HG02943 (cell line): ENCODE measurements around the gene ZNF33A.
"Not testable (repeated sequence)": the region's sequence is repeated elsewhere in the genome, so short reads cannot be mapped to it uniquely, and the experiment has no call there.

Experiments used
- ATAC-seq: cut with Tn5 transposase; IDR thresholded peaks from one replicate; pipeline ENCODE4 v1.9.1; 2021; ENCODE audit warnings: mild to moderate bottlenecking, low read depth, moderate library complexity; ENCODE audit not compliant: unreplicated experiment

The ZNF33A gene

DNA sequence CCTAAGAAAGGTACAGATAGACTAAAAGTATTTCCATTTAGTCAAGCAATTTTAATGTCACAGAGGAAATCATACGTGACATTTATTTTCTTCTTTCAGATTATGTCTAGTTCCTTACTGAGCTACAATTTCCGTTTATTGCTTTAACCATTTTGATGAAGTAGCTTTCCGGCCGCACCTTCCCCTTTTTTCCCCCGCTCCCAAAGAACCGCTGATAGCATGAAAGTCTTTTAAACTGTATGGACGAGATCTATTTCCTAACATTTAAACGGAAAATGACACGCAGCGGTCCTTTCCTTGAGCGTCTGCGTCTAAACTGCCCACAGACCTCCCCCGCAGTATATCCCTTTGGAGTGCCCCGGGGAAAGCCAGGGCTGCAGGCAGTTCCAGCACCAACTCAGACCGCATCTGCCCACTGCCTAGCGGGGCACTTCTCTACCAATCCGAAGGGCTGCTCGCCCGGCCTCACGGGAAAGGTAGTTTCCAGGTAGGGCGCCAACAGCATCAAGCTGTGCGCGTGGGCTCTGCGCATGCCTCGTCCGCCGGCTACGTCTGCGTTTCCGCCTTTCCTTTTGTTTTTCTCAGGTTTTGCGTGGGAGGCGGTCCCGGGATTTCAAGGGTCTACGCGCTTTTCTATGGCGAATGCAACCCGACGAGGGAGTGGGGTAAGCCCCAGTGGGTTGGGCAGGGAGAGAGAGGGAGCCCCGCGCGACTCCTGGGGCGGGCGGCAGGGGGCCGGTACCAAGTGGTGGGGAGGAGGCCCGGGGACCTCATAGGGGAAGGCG is at the start of gene ZNF33A:
TSS of gene ZNF33A (plus strand) at position 557 of the 785 bp plus-strand sequence. CDS start 1,667 bp downstream, outside the sequence.
- ATAC-seq, result peak; percentile 92

DNA sequence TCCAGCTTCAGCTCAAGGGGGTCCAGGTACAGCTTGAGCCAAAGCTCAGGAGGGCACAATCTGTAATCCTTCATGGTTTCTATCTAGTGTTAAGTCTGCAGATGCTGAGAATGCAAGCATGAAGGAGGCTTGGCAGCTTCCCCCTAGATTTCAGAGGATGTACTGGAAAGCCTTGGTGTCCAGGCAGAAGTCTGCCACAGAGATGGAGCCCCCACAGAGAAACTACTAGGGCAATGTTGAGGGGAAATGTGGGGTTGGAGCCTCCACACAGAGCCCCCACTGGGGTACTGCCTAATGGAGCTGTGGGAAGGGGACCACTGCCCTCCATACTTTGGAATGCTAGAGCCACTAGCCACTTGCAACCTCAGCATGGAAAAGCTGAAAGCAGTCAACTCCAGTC is 45.5 kb upstream of the ZNF33A start:
- no peak for ATAC-seq

DNA sequence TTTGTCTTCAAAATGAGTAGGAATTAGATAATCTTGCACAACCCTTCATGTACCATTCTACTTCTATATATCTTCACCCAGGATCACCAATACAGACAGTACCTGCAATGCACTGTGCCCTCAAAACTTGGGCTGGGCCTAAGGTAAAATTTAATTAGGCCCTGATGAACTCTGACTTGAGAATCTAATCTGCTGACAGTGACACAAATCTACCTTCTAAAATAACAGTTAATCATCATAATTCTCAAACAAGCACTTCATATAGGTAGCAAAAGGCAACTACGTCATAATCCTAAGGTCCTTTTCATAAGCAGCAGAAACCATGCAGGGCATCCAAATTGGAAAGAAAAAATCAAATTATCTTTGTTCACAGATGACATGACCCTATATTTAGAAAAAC is 38.1 kb upstream of the ZNF33A start:
- ATAC-seq, result no peak

DNA sequence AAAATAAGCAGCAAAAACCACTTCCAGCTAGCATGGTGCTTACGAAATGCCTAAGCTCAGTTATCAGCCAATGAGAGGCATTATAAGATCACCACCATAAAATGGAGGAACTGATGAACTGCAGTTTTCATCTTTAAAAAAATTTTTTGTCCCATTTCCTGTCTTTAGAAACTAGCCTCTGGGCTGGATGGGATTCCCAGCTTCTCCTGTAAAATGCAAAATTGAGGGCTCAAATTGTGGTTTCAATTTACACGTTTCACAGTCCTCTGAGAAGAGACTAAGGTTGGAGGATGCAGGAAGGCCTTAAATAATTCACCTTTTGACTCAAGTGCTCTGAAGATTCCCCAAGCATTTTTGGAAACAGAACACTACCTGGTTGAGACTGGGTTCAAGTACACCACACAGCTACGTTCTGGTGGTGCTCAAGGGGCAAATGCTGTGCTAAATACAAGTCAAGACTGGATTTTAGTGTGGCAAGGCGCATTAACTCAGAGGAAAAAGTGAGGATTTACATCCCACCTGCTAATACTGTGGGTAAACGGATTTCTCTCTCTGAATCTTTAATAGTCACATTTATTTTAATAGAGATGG is 35.0 kb upstream of the ZNF33A start:
- ATAC-seq, result no peak

DNA sequence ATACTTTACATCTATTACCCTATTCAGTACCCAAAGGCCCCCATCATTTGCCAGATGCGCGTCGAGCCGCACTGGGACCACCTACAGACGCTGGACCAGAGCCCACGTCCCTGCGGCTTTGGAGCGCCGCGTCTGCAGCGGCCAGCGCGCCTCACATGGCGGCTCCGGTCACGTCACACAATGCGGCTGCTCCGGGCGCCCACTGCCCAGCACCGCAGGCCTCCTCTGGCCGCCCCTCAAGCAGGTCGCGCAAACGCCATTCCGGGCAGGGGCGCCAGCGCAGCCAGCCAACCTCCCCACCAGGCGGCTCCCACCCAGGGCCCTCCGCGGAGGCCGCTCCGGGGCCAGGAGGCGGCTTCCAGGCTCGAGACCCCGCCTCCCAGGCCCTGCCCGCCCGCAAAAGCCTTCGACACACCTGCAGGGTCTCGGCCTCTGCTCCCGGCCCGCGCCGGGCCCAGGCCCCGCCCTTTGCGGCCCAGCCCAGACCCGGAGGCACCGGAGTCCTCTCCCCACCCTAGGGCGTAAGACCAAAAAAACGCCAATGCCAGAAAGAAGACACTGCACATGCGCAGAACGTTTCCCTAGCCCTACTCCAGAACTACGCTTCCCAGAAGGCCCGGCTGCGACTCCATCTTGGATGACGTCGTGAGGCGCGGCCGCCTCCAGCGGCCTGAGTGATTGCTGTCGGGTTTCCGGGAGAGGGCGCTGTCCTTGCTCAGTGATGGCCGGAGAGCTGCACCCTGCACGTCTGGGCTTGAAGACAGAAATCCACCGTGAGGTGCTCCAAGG is 34.2 kb upstream of the ZNF33A start, which contains the start of gene ZNF25:
TSS of gene ZNF25 (minus strand) at position 557 of the 789 bp plus-strand sequence. CDS start 4,925 bp downstream, outside the sequence.
- ATAC-seq, result peak; percentile 96

DNA sequence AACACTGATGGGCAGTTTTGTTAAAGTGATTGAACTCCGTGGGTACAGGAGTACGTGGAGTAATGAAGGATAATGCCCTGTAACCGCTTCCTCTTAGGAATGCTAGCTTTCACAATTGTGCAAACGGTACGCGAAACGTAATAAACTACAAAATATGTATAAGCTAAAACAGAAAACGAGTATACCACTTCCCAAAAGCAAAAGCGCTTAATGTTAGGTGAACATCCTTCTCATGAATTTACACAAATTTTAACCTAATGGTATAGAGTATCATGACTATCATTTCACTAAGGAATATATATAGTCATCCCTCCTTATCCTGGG is 33.6 kb upstream of the ZNF33A start:
- peak; percentile 3 for ATAC-seq

DNA sequence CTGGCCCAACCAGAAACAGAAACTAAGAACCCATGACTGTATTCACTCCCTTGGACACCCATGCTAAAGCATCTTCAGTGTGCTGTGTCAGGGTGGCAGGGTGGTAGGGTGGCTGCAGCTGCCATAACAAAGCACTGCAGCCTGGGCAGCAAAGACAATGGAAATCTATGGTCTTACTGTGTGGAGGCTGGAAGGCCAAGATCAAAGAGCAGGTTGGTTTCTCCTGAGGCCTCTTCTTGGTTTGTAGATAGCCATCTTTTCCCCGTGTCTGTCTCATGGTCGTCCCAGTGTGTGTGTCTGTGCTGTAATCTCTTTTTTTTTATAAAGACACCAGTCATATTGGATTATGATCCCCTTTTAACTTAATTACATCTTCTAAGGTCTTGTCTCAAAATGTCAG is 18.8 kb upstream of the ZNF33A start:
- no peak for ATAC-seq

DNA sequence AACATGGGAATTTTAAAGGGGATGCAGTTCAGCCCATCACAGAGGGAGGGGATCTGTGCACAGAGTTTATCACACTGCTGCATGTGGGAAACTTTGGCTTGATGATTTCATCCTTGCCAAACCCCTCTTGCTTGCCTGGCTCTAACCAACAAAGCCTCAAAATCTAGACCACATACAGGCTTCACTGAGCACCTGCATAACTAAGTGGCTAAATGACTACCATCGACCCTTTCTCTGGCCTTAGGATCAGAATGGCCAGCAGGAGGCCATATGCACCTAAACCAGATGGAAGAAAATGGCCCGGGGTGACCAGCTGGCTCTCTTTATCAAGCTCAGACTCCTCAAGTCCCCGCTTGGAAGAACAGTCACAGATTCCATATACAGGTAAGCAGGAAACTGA is 18.4 kb upstream of the ZNF33A start:
- ATAC-seq, result no peak

DNA sequence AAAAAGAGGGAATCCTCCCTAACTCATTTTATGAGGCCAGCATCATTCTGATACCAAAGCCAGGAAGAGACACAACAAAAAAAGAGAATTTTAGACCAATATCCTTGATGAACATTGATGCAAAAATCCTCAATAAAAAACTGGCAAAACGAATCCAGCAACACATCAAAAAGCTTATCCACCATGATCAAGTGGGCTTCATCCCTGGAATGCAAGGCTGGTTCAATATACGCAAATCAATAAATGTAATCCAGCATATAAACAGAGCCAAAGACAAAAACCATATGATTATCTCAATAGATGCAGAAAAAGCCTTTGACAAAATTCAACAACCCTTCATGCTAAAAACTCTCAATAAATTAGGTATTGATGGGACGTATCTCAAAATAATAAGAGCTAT is 11.6 kb upstream of the ZNF33A start:
- not testable (repeated sequence) for ATAC-seq

DNA sequence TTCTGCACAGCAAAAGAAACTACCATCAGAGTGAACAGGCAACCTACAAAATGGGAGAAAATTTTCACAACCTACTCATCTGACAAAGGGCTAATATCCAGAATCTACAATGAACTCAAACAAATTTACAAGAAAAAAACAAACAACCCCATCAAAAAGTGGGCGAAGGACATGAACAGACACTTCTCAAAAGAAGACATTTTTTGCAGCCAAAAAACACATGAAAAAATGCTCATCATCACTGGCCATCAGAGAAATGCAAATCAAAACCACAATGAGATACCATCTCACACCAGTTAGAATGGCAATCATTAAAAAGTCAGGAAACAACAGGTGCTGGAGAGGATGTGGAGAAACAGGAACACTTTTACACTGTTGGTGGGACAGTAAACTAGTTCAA is 10.0 kb upstream of the ZNF33A start:
- ATAC-seq, result not testable (repeated sequence)

DNA sequence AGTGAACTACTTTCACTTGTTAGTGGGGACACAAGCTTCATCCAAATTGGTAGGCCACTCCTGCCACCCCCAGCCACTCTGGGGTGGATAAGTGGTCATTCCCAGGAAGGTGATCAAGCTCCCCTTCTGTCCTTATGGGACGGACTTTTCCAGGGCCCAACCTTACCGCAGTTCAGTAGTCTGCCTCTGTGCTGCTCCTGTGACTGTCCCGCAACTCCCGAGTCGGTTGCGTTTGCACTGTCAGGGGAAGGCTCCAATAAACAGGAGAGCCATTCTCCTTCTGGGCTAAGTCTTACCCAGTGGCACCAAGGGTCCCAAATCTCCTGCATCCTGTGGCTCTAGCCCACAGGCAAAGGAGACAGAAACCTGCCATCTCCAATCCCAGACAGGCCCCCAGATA is 7.4 kb upstream of the ZNF33A start:
- ATAC-seq, result no peak

DNA sequence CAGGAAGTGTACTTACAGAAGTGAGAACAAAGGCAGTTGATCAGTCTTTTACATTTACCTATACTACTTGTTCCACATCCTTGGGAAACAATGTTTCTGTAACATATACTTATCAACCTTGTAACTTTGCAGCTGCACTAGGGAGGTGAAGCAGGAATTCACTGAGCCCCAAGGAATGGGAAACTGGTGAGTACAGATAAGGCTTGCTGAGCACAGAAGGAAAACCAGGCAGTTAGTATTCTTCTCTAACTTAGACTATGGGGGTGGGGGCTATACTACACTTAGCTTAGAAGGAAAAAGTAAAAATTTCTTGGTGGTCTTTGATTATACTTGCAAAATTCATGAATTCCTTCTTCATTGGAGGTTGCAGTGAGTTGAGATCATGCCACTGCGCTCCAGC is 6.9 kb upstream of the ZNF33A start:
- ATAC-seq, result no peak

DNA sequence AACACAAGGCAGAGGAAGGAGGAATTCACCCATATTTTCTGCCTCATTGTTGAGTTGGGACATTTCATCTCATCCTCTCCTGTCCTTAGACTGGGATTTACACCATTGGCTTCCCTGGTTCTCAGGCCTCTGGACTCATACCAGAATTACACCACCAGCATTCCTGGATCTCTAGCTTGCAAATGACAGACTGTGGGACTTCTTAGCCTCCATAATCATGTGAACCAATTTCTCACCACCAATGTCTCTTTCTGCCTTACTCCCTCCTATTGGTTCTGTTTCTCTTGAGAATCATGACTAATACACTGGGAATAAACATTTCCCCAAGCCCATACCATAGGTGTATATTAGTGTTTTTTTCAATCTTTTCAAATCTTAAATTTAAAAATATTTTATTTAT is 2.9 kb upstream of the ZNF33A start:
- ATAC-seq, result no peak

DNA sequence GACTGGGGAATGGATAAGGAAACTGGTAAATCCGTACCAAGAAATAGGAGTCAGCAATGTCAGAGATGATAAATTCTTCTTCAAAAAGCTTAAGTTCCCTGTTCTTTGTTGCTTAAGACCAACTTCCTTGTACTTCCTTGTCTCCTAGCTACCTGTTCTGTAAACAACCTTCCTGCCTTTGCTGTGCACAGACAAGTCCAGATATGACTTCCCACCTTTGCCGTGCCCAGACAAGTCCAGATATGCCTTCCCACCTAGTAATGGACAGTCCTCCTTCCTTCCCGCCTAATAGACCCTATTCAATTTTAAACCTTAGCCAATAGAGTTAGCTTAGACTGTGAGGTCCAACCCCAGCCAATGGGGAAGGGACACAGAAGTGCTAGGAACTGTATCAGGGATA is 2.5 kb upstream of the ZNF33A start:
- ATAC-seq, result no peak

DNA sequence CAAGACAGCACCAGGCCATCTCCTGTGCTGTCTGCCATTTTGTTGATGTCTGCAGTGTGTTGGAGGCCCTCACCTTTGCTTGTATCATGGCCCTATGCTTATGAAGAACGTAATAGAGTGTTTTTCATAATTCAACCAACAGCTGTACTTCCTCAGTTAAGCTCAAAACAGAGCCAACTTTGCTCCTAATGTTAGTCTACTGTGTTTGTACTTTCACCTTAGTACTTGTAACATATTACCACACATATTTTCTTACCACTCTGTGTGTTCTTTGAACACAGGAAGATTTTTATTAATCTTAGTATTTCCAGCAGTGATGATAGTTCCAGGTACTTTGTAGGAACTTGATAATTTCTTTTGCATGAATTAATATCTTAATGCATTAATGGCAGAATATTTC is 5.9 kb downstream of the ZNF33A start:
- no peak for ATAC-seq

DNA sequence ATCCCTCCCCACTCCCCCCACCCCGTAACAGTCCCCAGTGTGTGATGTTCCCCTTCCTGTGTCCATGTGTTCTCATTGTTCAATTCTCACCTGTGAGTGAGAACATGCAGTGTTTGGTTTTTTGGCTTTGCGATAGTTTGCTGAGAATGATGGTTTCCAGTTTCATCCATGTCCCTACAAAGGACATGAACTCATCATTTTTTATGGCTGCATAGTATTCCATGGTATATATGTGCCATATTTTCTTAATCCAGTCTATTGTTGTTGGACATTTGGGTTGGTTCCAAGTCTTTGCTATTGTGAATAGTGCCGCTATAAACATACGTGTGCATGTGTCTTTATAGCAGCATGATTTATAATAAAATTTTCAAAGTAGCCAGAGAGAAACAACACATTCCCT is 8.6 kb downstream of the ZNF33A start:
- not testable (repeated sequence) for ATAC-seq

DNA sequence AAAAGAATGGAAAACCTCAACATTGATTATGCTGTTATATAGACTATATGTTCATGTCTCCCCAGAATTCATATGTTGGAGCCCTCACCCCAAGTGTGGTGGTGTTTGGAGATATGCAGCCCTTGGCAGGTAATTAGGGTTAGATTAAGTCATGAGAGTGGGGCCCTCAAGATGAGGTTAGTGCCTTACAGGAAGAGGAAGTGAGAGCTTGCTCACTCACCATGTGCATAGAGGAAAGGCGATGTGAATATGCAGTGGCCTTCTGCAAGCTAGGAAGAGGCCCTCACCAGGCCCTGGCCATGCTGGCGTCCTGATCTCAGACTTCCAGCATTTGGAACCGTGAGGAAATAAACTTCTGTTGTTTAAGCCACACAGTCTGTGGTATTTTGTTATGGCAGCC is 14.8 kb downstream of the ZNF33A start:
- peak; percentile 74 for ATAC-seq

DNA sequence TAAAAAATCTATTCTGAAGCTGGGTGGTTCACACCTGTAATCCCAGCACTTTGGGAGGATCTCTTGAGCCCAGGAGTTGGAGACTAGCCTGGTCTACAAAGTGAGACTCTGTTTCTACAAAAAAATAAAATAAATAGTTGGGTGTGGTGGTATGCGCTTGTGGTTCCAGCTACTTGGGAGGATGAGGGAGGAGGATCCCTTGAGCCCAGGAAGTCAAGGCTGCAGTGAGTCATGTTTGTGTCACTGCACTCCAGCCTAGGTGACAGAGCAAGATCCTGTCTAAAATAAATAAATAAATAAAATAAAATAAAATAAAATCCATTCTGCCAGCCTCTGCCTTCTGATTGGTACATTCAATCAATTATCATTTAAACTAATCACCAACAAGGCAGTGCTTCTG is 17.5 kb downstream of the ZNF33A start:
- ATAC-seq, result no peak

DNA sequence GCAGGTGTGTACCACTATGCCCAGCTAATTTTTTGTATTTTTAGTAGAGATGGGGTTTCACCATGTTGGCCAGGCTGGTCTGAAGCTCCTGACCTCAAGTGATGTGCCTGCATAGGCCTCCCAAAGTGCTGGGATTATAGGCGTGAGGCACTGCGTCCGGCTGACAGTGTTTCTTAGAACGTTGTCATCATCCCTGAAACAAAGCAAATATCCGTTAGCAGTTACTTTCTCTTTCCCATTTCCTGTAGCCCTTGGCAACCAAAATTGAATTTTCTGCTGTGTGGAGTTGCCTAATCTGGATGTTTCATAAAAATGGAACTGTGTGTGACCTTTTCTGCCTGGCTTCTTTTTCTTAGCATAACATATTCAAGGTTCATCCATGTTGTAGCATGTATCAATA is 22.4 kb downstream of the ZNF33A start:
- ATAC-seq, result no peak

DNA sequence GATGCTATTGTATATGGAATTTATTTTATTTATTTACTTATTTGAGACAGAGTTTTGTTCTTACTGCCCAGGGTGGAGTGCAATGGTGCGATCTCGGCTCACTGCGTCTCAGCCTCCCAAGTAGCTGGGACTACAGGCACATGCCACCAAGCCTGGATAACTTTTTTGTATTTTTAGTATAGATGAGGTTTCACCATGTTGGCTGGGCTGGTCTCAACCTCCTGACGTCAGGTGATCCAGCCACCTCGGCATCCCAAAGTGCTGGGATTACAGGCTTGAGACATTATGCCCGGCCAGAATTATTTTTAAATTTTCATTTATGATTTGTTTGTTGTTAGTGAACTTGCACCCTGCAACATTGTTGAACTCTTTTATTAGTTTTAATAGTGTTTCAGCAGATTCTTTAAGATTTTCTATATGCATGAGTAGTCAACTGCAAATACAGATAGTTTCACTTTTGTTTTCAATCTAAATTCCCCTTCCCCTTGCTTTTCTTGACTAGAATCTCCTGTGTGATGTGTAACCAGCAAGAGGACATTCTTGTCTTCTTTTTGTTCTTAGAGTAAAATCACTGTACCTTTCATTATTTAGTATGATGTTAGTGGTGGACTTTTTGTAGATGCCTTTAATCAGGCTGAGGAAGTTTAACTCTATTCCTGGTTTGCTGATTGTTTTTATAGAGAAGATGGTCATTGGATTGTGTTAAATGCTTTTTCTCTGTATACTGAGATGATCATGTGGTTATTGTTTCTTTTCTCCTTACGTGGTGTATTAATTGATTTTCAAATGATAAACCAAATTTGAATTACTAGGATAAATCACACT is 27.8 kb downstream of the ZNF33A start:
- peak; percentile 95 for ATAC-seq

DNA sequence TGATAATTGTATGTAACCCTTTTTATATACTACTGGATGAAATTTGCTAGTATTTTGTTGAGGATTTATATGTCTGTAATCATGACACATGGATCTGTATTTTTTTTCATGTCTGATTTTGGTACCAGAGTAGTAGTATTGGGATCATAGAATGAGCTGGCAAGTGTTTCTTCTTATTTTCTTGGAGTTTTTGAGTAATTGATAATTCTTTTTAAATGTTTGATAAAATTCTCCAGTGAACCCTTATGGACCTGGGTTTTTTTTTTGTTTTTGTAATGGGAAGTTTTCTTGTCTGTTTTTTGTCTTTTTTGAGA is 28.4 kb downstream of the ZNF33A start:
- no peak for ATAC-seq
